Mucosa of descending colon (tissue), 3 donors: ENCODE measurements around the gene GABRP. TPM values are rescaled to one million over a fixed set of nuclear protein-coding genes. Genes with fewer than 3 reads are reported as not detected.
A peak's percentile ranks its signal among the peaks of the same experiment; 100 is the strongest.
"Not testable (repeated sequence)": the region's sequence is repeated elsewhere in the genome, so short reads cannot be mapped to it uniquely, and the experiment has no call there.

Experiments used
- ATAC-seq: fragments of 200-7000 bp; cut with Tn5 transposase; one replicate; pipeline ENCODE4 v1.9.1; 2020; ENCODE audit warnings: mild to moderate bottlenecking, moderate library complexity
- DNase-seq, 3 donors: peaks; one replicate each; pipeline ENCODE4 v3.0.0-alpha.2; 2020
- H3K36me3 ChIP-seq: fragments of 200-600 bp; one replicate; pipeline ENCODE4 v1.8.0; 2021; ENCODE audit warnings: low read depth, mild to moderate bottlenecking
- H3K4me1 ChIP-seq: fragments of 200-600 bp; one replicate; pipeline ENCODE4 v1.8.0; 2021; ENCODE audit warnings: low read depth, mild to moderate bottlenecking
- H3K4me3 ChIP-seq: fragments of 200-600 bp; one replicate; pipeline ENCODE4 v1.8.0; 2021; ENCODE audit warnings: mild to moderate bottlenecking
- H3K9me3 ChIP-seq: fragments of 200-600 bp; one replicate; pipeline ENCODE4 v1.8.0; 2021; ENCODE audit warnings: mild to moderate bottlenecking
- CTCF ChIP-seq: fragments of 200-600 bp; IDR thresholded peaks from one replicate; pipeline ENCODE4 v1.8.0; 2022; ENCODE audit warnings: antibody characterized with exemption, mild to moderate bottlenecking
- intact Hi-C, 2 donors: fragments of 100-400 bp; cut with DNase I in 1 of 2; cut with micrococcal nuclease in 1 of 2; formaldehyde crosslinking; loops; one replicate each; pipeline versions ENCODE4 v1.11.0 to v1.11.1; 2022; cut with DNase I, micrococcal nuclease
- total RNA-seq, 3 donors: library from RNA; stranded (reverse); fragmentation: NEBNext Ultra II Directional in 2 of 3; extraction: Animal tissue kit (Norgen Biotek cat#: 25700) in 2 of 3; gene quantifications; one replicate each; pipeline versions ENCODE4 v1.2.1 to v1.2.4, GENCODE V29; 2021 to 2023
- donor health status: DM: no; HTN: no; CAD: no; lungs with moderate emphysema.
- donor health status: DM: no; HTN: no; CAD: no.
- donor health status: DM: no; HTN: yes; CAD: no.

The GABRP gene
- total RNA-seq, 3 donors from 2014 or later, result 0.09 to 2.0 TPM; not detected in 1

DNA sequence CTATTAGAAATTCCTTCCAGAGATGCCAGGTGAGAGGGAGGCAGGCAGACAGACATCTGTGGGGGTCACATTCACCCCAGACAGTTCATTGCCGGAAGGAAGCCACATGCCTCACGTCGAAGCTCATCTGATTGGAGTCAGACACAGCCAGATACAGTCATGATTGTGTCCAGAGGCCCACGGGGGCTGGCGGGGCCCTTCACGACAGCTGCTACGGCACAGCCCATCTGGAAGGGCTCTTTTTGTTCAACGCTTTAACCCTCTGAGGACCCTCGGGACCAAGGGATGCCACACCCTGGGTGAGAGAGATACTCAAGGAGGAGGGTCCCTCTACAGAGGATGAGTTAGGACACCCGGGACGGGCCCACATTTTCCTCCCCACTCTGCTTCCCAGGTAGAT lies 31.9 kb upstream of the GABRP start:
- DNase-seq (no peak), ATAC-seq (no peak)
- TF ChIP-seq CTCF, result no peak
- intact Hi-C loops, result no loop called here
- Histone ChIP-seq H3K4me1 (peaks cover 21% of the 10 kb centered on the region), H3K9me3 (no peaks in the 10 kb centered on the region), H3K36me3 (no peaks in the 10 kb centered on the region), H3K4me3 (no peak overlapping the region)

GRCh38 chr5:170752257-170753215 lies 31.0 kb upstream of the GABRP start:
- no peak for TF ChIP-seq CTCF
- Histone ChIP-seq H3K4me3 (no peak overlapping the region), H3K9me3 (no peaks in the 10 kb centered on the region), H3K4me1 (peaks cover 22% of the 10 kb centered on the region), H3K36me3 (no peaks in the 10 kb centered on the region)
- intact Hi-C loops, result no loop called here
- DNase-seq (peak in 1 of 3 donors; percentile 56), ATAC-seq (peak; percentile 28)

DNA sequence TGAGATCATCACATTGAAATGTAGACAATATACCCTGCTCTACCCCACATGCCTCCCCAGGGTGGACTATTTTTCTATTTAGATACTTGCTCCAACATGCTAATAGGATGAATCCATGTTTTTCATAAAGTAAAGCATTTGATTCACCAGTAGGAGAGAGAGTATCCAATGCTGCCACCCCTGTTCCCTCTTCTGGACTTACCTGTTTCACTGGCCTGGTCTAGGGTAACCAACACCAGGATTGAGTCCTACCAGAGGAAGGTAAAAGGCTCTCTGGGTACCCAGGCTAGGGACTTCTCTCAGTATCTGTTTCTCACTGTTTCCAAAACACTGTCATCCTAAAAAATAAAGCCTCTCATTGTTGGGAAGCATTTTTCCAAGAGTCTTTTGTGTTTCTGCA lies 30.2 kb upstream of the GABRP start:
- Histone ChIP-seq H3K9me3 (no peaks in the 10 kb centered on the region), H3K4me3 (no peak overlapping the region), H3K36me3 (no peaks in the 10 kb centered on the region), H3K4me1 (peaks cover 26% of the 10 kb centered on the region)
- no peak for TF ChIP-seq CTCF
- intact Hi-C loops, result no loop called here
- ATAC-seq, result no peak
- no peak for DNase-seq

DNA sequence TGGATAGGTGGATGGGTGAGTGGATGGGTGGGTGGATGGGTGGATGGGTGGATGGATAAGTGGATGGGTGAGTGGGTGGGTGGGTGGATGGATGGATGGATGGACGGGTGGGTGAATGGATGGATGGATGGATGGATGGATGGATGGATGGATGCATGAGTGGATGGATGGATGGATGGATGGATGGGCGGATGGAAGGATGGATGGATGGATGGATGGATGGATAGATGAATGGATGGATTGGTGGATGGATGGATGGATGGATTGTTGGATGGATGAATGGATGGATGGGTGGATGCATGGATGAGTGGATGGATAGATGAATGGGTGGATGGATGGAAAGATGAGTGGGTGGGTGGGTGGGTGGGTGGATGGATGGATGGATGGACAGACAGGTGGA lies 29.0 kb upstream of the GABRP start:
- DNase-seq, ATAC-seq, intact Hi-C loops: not testable (repeated sequence)

GRCh38 chr5:170755679-170756456 lies 27.7 kb upstream of the GABRP start:
- no peak for TF ChIP-seq CTCF
- H3K4me1 ChIP-seq, result peaks cover 17% of the 10 kb centered on the region
- DNase-seq, result peak; percentile 59 to 80 (median 71)

More for the DNA sequence above, 29.0 kb upstream of the GABRP start:
- H3K36me3 ChIP-seq, H3K9me3 ChIP-seq, H3K4me3 ChIP-seq: not testable (repeated sequence)
- H3K4me1 ChIP-seq, result peaks cover 26% of the 10 kb centered on the region

DNA sequence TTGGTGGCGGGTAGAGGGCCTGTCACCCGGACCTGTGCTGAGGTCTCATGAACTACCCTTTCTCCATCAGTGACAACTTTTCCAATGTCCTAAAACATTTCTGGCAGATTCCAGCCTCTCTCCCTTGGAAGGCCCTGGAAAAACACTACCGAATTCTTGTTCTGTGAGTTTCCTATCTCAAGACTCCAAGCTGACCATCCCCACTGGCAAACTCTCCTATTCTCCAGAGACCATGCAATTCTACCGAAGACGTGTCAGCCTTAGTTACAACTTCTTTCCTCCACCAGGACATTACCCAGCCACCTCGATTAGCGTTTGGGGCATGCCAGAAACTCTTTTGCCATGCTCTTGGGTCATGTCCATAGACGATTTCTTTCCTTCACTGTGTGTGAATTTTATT lies 26.8 kb upstream of the GABRP start:
- DNase-seq (no peak), ATAC-seq (no peak)
- H3K36me3 ChIP-seq, result no peaks in the 10 kb centered on the region
- no peak for TF ChIP-seq CTCF
- intact Hi-C loops, result no loop called here
- peaks cover 17% of the 10 kb centered on the region for H3K4me1 ChIP-seq
- H3K9me3 ChIP-seq, result no peaks in the 10 kb centered on the region
- H3K4me3 ChIP-seq, result no peak overlapping the region

More at GRCh38 chr5:170755679-170756456, 27.7 kb upstream of the GABRP start:
- Histone ChIP-seq H3K4me3 (no peak overlapping the region), H3K36me3 (no peaks in the 10 kb centered on the region), H3K9me3 (no peaks in the 10 kb centered on the region)
- ATAC-seq, result peak; percentile 89
- intact Hi-C loops, result no loop called here
